Measurements from ENCODE around the gene TTLL13. TPM values are rescaled to one million over a fixed set of nuclear protein-coding genes. Genes with fewer than 3 reads are reported as not detected.
A peak's percentile ranks its signal among the peaks of the same experiment; 100 is the strongest.

TTLL13 gene
- total RNA-seq, 1 experiment from 2014 or later, result 1.0 TPM

DNA sequence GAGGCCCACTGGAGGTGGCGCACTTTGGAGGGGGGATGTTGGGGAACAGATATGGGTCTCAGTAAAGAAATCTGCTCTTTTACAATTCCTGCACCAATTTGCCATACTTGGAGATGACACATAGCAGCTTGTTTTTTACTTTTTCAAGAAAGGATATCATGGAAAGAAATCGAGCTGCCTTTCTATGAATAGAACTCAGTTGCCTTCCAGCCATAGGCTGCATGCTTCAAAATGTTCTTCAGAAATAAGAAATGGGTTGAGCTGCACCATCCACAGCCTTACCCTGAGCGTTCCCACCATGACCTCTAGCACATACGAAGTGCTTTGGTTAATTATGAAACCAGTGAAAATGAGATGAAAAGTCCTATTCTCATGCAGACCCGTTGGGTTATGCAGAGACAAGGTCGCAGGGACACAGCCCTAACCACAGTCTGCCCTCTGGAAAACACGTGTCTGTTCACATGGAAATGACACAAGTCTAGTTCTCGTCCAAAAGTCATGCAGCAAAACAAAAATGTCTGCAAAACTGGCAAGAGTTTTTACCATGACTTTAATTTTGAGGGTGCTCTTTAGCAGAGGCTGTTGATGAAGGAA, 52.4 kb downstream of the TTLL13 start:
- Histone ChIP-seq H3K9me2 (ENCODE audit: insufficient read depth) (no peaks in the 10 kb centered on the region), H3K27ac (ENCODE audit: low read depth, low read length) (no peak overlapping the region), H3K9ac (ENCODE audit: low read length) (no peak overlapping the region), H3K36me3 (ENCODE audit: control insufficient read depth in 1 of 2, insufficient read depth in 2 of 2, low read length in 2 of 2) (no peaks in the 10 kb centered on the region), H3K9me3 (ENCODE audit: control insufficient read depth in 1 of 2, insufficient read depth in 1 of 2, low read depth in 1 of 2, low read length in 2 of 2) (no peaks in the 10 kb centered on the region), H3K4me2 (ENCODE audit: low read length) (no peak overlapping the region), H3K27me3 (ENCODE audit: insufficient read depth, low read length) (no peaks in the 10 kb centered on the region), H3K4me1 (ENCODE audit: control insufficient read depth in 1 of 2, insufficient read depth in 2 of 2, low read length in 2 of 2) (peaks cover 0 to 8% of the 10 kb centered on the region in 2 experiments; a peak in 3 of 4 replicates), H4K20me1 (ENCODE audit: insufficient read depth) (no peaks in the 10 kb centered on the region), H3K4me3 (replicated peaks in 1 of 2; ENCODE audit: low read depth in 1 of 2, low read length in 2 of 2) (no peak overlapping the region), H2AFZ (ENCODE audit: low read depth, low read length, poor library complexity, severe bottlenecking) (peak overlapping the region; percentile 66), H3K79me2 (ENCODE audit: insufficient read depth, low read length) (no peaks in the 10 kb centered on the region)
- intact Hi-C loops (cut with micrococcal nuclease), result no loop called here
- DNase-seq (ENCODE audit: low read depth, low spot score), result no peak
- BruUV-seq (replicated peaks), result no TSS peak
- ChIA-PET CTCF (interaction anchor here (0.9 to 2.3 kb wide), 12 partner anchors 9 to 633 kb away, joined by 3 to 11 read pairs (median 6); partner anchors contain the start of genes HDDC3 and UNC45A), POLR2A (no interaction called here), RAD21 (ENCODE audit: low non-redundant PET in 1 of 2, low total read pairs in 2 of 2, uncharacterized antibody in 2 of 2, unreplicated experiment in 2 of 2) (no interaction called here)
- no peak for TF ChIP-seq POLR2A (IDR thresholded peaks at IDR 0.05; ENCODE audit: borderline replicate concordance, extremely low read depth, insufficient read depth, insufficient read length)
- no peak for TF ChIP-seq RAD21 (IDR thresholded peaks at IDR 0.05; ENCODE audit: low read depth)
- no peak for TF ChIP-seq SIN3A (IDR thresholded peaks at IDR 0.05; ENCODE audit: low read depth)
- TF ChIP-seq, protein P1, sequence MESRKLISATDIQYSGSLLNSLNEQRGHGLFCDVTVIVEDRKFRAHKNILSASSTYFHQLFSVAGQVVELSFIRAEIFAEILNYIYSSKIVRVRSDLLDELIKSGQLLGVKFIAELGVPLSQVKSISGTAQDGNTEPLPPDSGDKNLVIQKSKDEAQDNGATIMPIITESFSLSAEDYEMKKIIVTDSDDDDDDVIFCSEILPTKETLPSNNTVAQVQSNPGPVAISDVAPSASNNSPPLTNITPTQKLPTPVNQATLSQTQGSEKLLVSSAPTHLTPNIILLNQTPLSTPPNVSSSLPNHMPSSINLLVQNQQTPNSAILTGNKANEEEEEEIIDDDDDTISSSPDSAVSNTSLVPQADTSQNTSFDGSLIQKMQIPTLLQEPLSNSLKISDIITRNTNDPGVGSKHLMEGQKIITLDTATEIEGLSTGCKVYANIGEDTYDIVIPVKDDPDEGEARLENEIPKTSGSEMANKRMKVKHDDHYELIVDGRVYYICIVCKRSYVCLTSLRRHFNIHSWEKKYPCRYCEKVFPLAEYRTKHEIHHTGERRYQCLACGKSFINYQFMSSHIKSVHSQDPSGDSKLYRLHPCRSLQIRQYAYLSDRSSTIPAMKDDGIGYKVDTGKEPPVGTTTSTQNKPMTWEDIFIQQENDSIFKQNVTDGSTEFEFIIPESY (IDR thresholded peaks at IDR 0.05; ENCODE audit: extremely low read depth, insufficient replicate concordance, low read length), result no peak
- TF ChIP-seq CEBPB (IDR thresholded peaks at IDR 0.05; ENCODE audit: low read depth), result no peak
- TF ChIP-seq CBX3 (IDR thresholded peaks at IDR 0.05; ENCODE audit: low read depth), result no peak
- no peak for TF ChIP-seq ZFX (IDR thresholded peaks at IDR 0.05)
- no peak for TF ChIP-seq CTCF (IDR thresholded peaks at IDR 0.05 in 2 of 3, conservative IDR thresholded peaks at IDR 0.05 in 1 of 3; ENCODE audit: borderline replicate concordance in 1 of 3, insufficient read depth in 1 of 3, low read depth in 2 of 3, low read length in 2 of 3)
- TF ChIP-seq ZNF274 (IDR thresholded peaks at IDR 0.05; ENCODE audit: low read depth, low read length), result no peak
- no peak for TF ChIP-seq FOSL1 (IDR thresholded peaks at IDR 0.05; ENCODE audit: low read depth)
- no peak for TF ChIP-seq SRF (IDR thresholded peaks at IDR 0.05; ENCODE audit: low read depth)
- no peak for TF ChIP-seq EZH2 (IDR thresholded peaks at IDR 0.05)
- TF ChIP-seq EZH2phosphoT487 (IDR thresholded peaks at IDR 0.05; ENCODE audit: borderline replicate concordance), result no peak
- no peak for TF ChIP-seq SP1 (IDR thresholded peaks at IDR 0.05; ENCODE audit: low read depth)
- no peak for TF ChIP-seq TCF7L2 (IDR thresholded peaks at IDR 0.05; ENCODE audit: borderline replicate concordance, extremely low read depth, insufficient read depth, insufficient read length)
- no peak for TF ChIP-seq EGR1 (IDR thresholded peaks at IDR 0.05; ENCODE audit: low read depth)
- TF ChIP-seq, protein P2, sequence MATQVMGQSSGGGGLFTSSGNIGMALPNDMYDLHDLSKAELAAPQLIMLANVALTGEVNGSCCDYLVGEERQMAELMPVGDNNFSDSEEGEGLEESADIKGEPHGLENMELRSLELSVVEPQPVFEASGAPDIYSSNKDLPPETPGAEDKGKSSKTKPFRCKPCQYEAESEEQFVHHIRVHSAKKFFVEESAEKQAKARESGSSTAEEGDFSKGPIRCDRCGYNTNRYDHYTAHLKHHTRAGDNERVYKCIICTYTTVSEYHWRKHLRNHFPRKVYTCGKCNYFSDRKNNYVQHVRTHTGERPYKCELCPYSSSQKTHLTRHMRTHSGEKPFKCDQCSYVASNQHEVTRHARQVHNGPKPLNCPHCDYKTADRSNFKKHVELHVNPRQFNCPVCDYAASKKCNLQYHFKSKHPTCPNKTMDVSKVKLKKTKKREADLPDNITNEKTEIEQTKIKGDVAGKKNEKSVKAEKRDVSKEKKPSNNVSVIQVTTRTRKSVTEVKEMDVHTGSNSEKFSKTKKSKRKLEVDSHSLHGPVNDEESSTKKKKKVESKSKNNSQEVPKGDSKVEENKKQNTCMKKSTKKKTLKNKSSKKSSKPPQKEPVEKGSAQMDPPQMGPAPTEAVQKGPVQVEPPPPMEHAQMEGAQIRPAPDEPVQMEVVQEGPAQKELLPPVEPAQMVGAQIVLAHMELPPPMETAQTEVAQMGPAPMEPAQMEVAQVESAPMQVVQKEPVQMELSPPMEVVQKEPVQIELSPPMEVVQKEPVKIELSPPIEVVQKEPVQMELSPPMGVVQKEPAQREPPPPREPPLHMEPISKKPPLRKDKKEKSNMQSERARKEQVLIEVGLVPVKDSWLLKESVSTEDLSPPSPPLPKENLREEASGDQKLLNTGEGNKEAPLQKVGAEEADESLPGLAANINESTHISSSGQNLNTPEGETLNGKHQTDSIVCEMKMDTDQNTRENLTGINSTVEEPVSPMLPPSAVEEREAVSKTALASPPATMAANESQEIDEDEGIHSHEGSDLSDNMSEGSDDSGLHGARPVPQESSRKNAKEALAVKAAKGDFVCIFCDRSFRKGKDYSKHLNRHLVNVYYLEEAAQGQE (IDR thresholded peaks at IDR 0.05; ENCODE audit: low read depth), result no peak
- no peak for ATAC-seq
